IPS-18a (cell line): ENCODE results near the gene ELOVL5.
"Not testable (repeated sequence)": the region's sequence is repeated elsewhere in the genome, so short reads cannot be mapped to it uniquely, and the experiment has no call there.

Experiments used
- H3K27ac ChIP-seq: one replicate; pipeline ENCODE4 v1.5.1; 2013; ENCODE audit warnings: low read length
- H3K27me3 ChIP-seq: one replicate; pipeline ENCODE4 v1.6.1; 2013; ENCODE audit warnings: mild to moderate bottlenecking, low read length; ENCODE audit not compliant: control insufficient read depth, insufficient read depth
- H3K36me3 ChIP-seq: one replicate; pipeline ENCODE4 v1.6.1; 2013; ENCODE audit warnings: low read depth, low read length; ENCODE audit not compliant: control insufficient read depth
- H3K4me1 ChIP-seq: one replicate; pipeline ENCODE4 v1.6.1; 2013; ENCODE audit warnings: low read depth, low read length; ENCODE audit not compliant: control insufficient read depth
- H3K4me3 ChIP-seq: one replicate; pipeline ENCODE4 v1.5.1; 2013; ENCODE audit warnings: low read length
- H3K9ac ChIP-seq: one replicate; pipeline ENCODE4 v1.6.1; 2013; ENCODE audit warnings: mild to moderate bottlenecking, low read length, moderate library complexity
- H3K9me3 ChIP-seq: one replicate; pipeline ENCODE4 v1.6.1; 2013; ENCODE audit warnings: low read depth, low read length; ENCODE audit not compliant: control insufficient read depth

The ELOVL5 gene, protein sequence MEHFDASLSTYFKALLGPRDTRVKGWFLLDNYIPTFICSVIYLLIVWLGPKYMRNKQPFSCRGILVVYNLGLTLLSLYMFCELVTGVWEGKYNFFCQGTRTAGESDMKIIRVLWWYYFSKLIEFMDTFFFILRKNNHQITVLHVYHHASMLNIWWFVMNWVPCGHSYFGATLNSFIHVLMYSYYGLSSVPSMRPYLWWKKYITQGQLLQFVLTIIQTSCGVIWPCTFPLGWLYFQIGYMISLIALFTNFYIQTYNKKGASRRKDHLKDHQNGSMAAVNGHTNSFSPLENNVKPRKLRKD

DNA sequence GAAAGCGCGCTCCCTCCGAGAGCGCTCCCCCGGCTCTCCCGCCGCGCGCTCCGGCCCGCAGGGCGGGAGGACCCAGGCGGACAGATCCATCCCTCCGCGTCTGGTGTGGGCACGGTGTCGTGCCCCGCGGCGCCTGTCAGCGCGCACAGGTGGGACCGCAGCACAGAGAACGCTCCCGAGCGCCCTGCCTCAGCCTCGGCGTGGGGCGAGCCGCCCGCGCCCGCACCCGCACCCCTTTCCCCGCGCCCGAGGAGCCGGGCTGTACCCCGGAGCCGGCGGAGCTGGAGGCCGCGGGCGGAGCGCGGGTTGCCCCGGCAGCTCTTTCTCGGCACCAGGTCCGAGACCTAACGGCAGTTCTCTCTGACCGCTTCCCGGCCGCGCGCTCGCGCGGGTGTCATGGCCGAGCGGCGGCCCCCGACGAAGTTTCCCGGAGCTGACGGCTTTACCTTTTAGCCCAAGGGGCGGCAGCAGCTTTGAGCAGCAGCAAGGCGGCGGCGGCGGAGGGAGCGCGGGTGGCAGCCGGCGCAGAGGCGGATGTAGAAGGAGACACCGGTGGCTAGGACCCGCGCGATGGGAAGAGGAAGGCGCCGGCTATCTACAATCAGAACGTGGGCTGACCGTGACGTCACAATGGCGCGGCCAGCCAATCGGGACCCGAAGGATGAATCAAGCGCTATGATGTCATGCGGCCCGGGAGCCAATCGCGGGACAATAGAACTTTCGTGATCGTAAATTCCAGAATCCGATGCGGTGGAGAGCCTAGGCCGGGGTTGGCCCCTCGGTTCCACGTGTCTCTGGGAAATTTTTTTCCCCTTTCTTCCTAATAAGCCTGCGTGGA is at the start of gene ELOVL5:
Gene ELOVL5, minus strand, starts transcription at position 580 of the 838 bp plus-strand sequence. CDS start 53,251 bp downstream, outside the sequence.
- H3K36me3 ChIP-seq, result no peaks in the 10 kb centered on the region
- peaks cover 12% of the 10 kb centered on the region for H3K4me1 ChIP-seq
- peak within 1 kb of the TSS; percentile 78 for H3K9ac ChIP-seq
- peak within 1 kb of the TSS; percentile 92 for H3K4me3 ChIP-seq
- H3K9me3 ChIP-seq, result no peaks in the 10 kb centered on the region
- peak within 1 kb of the TSS; percentile 24 for H3K27ac ChIP-seq
- peaks cover 9% of the 10 kb centered on the region for H3K27me3 ChIP-seq

DNA sequence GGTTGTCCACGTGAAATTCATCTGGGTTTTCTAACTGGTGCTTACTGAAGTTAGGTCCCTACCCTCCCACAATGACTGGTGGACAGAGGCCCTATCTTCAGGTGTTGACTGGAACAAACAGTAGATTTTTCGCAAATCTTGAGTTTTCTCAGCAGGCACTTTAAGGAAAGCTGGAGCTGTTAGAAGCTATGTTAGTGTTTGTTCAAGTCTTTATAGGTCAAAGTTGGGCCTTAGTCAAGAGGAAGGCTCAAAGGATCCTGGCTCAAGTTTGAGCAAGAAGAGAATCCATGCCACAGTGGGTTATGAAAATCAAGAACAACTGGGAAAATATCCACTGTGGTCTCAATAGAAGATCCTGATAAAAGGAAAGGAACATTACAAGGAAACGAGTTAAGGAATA is 48.5 kb upstream of the ELOVL5 start:
- H3K27me3 ChIP-seq, result no peaks in the 10 kb centered on the region

DNA sequence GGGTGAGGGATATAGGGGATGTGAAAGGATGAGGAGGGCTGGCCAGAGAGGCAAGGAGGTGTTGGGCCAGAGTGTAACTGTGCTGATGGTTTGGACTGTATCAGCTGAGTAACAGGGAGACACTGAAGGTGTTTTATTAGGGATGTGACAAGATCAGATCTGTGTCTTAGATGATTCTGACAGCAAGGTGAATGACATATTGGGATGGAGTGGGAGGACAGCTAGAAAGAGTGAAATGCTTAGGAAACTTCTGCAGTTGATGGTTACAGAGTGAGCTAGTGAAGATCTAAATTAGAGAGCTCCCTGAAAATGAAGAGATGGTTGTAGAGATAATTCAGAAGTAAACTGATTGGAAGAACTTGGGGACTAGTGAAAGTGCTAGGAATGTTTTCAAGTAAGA is 47.2 kb upstream of the ELOVL5 start:
- Histone ChIP-seq H3K9me3 (no peaks in the 10 kb centered on the region), H3K27me3 (no peaks in the 10 kb centered on the region), H3K9ac (no peak overlapping the region), H3K4me3 (no peak overlapping the region), H3K36me3 (no peaks in the 10 kb centered on the region), H3K4me1 (no peaks in the 10 kb centered on the region), H3K27ac (no peak overlapping the region)

More for the DNA sequence above, 48.5 kb upstream of the ELOVL5 start:
- H3K36me3 ChIP-seq, result no peaks in the 10 kb centered on the region
- H3K4me1 ChIP-seq, result no peaks in the 10 kb centered on the region
- no peak overlapping the region for H3K9ac ChIP-seq
- H3K4me3 ChIP-seq, result no peak overlapping the region
- H3K27ac ChIP-seq, result no peak overlapping the region
- no peaks in the 10 kb centered on the region for H3K9me3 ChIP-seq

DNA sequence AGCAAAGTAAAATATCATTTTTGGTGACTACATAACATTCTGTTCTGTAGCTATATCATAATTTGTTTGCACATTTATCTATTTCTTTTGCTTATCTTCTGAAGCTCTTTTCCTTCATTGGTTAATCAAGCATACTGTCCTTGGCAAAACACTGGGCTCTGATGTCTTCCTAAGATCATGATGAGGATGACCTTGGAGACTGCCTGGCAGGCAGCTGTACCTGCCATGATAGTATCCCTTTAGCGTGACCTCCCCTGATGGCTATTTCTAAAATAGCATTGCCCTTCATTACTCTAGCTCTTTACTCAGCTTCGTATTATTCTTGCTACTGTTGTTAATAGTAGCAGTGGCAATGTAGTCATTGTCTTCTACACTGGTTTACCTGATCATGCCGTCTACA is 46.0 kb upstream of the ELOVL5 start:
- H3K9me3 ChIP-seq, result no peaks in the 10 kb centered on the region
- no peak overlapping the region for H3K27ac ChIP-seq
- H3K4me3 ChIP-seq, result no peak overlapping the region
- H3K27me3 ChIP-seq, result no peaks in the 10 kb centered on the region
- H3K4me1 ChIP-seq, result peaks cover 7% of the 10 kb centered on the region
- H3K9ac ChIP-seq, result no peak overlapping the region
- no peaks in the 10 kb centered on the region for H3K36me3 ChIP-seq

DNA sequence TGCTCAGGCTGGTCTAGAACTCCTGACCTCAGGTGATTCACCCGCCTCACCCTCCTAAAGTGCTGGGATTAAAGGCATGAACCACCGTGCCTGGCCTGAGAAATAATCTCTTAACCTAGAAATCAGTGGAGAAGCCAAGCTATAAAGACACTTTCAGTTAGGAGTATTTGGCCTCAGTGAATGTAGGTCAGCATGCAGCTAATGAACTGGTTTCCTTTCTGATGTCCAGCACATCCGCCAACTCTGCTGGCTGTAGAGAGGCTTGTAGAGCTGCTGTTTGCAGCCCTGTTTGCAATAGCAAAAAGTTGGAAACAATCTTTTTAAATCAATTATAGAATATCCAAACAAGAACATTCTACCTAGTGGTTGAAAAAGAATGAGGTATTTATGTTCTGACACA is 42.4 kb upstream of the ELOVL5 start:
- Histone ChIP-seq H3K4me3 (no peak overlapping the region), H3K27me3 (no peaks in the 10 kb centered on the region), H3K9ac (no peak overlapping the region), H3K27ac (no peak overlapping the region), H3K4me1 (peaks cover 7% of the 10 kb centered on the region), H3K9me3 (no peaks in the 10 kb centered on the region), H3K36me3 (no peaks in the 10 kb centered on the region)

DNA sequence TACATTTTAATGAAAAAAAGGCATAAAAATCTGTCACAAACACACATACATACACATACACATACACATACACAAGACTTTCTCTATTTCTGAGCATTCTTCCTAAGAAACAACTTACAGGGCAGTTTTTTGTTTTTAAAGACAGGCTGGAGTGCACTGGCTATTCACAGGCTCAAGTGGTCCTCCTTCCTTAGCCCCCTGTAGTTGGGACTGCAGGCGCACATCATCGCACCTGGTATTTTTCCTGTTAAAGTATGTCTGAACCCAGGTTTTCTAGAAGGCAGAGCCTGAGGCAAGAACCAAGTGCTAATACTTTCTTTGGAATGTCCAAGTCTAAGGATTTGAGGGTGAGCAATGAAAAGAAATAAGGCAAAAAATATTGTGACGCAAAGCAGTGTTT is 41.3 kb upstream of the ELOVL5 start:
- no peaks in the 10 kb centered on the region for H3K9me3 ChIP-seq
- peaks cover 7% of the 10 kb centered on the region for H3K4me1 ChIP-seq
- H3K9ac ChIP-seq, result no peak overlapping the region
- no peak overlapping the region for H3K4me3 ChIP-seq
- no peak overlapping the region for H3K27ac ChIP-seq
- no peaks in the 10 kb centered on the region for H3K36me3 ChIP-seq
- no peaks in the 10 kb centered on the region for H3K27me3 ChIP-seq

DNA sequence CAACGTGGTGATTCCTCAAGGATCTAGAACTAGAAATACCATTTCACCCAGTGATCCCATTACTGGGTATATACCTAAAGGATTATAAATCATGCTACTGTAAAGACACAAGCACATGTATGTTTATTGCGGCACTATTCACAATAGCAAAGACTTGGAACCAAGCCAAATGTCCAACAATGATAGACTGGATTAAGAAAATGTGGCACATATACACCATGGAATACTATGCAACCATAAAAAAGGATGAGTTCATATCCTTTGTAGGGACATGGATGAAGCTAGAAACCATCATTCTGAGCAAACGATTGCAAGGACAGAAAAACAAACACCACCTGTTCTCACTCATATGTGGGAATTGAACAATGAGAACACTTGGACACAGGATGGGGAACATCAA is 39.9 kb upstream of the ELOVL5 start:
- not testable (repeated sequence) for H3K4me3 ChIP-seq, H3K27me3 ChIP-seq, H3K9me3 ChIP-seq, H3K4me1 ChIP-seq, H3K27ac ChIP-seq, H3K36me3 ChIP-seq, H3K9ac ChIP-seq

DNA sequence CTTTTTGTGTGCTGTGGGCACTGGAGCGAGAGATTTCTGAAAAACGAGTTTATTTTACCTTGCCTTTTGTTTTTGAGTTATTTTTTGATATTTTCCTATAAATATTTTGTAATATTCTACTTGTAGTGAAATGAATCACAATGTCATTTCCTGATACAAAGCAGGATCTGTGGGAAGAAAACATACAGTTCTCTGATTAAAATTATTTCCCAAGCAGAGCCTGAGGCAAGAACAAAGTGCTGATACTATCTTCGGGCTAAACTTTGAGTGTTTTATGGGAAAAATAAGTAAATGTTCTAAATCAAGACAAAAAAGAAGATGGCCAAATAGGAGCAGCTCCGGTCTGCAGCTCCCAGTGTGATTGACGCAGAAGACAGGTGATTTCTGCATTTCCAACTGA is 33.7 kb upstream of the ELOVL5 start:
- H3K9me3 ChIP-seq, result no peaks in the 10 kb centered on the region
- no peaks in the 10 kb centered on the region for H3K36me3 ChIP-seq
- H3K4me3 ChIP-seq, result no peak overlapping the region
- H3K27ac ChIP-seq, result no peak overlapping the region
- H3K4me1 ChIP-seq, result no peaks in the 10 kb centered on the region
- no peaks in the 10 kb centered on the region for H3K27me3 ChIP-seq
- H3K9ac ChIP-seq, result no peak overlapping the region

DNA sequence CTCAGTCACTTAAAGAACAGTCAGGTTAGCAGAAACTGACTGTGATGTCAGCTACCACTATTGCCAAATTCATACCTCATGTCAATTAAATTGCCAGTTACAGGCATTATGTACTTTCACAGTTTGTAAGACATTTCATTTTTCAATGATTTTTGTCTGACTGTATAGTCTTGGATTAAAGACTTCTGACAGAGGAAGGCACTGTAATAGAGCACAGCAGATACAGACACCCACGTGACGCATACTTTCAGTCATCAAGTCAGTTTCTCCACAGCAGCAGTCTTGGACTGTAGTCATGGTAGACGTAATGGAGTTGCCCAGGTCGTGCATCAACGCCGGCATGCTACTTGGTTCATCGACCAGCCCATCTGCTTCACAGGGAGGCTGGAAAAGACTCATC is 29.5 kb upstream of the ELOVL5 start:
- H3K9me3 ChIP-seq, result no peaks in the 10 kb centered on the region

DNA sequence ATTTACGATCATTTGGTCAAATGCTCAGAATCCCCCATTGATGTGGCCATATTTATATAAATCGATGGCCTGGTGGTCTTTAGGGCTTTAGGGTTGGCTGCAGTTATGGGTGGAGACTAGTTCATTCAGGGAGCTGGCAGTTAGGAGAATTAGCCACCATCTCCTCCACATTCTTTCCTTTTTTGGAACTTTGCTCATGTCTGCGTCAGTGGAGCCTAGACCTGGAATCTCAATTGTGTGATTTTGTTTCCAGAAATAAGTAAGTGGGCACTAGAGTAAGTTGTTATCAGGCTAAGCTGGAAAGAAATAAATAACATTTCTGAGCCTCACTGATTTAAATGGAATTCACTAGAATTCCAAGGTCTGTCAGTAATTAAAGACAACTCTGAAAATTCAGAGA is 29.0 kb upstream of the ELOVL5 start:
- Histone ChIP-seq H3K9me3 (no peaks in the 10 kb centered on the region), H3K9ac (no peak overlapping the region), H3K36me3 (no peaks in the 10 kb centered on the region), H3K27ac (no peak overlapping the region), H3K4me3 (no peak overlapping the region), H3K4me1 (no peaks in the 10 kb centered on the region), H3K27me3 (no peaks in the 10 kb centered on the region)

More for the DNA sequence above, 29.5 kb upstream of the ELOVL5 start:
- no peaks in the 10 kb centered on the region for H3K4me1 ChIP-seq
- H3K4me3 ChIP-seq, result no peak overlapping the region
- no peaks in the 10 kb centered on the region for H3K36me3 ChIP-seq
- H3K27me3 ChIP-seq, result no peaks in the 10 kb centered on the region
- no peak overlapping the region for H3K27ac ChIP-seq
- H3K9ac ChIP-seq, result no peak overlapping the region

DNA sequence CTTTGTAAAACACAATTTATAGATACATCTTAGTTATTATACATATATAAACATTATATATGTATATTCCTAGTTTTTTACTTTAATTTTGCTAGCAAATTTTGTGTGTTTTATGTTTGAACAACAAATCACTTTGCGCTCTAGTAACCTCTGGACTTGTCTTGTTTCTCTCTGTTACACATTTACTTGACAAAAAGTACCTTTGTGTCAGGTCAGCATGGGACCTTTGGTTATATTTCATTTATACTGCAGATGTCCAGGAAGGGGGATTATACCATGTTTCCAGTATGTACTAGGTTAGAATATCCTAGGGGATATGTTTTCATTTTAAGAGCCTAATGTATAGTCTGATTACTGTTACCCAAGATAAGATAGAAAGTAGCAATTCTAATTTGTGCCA is 28.5 kb upstream of the ELOVL5 start:
- Histone ChIP-seq H3K4me3 (no peak overlapping the region), H3K27me3 (no peaks in the 10 kb centered on the region), H3K9me3 (no peaks in the 10 kb centered on the region), H3K9ac (no peak overlapping the region), H3K36me3 (no peaks in the 10 kb centered on the region), H3K4me1 (no peaks in the 10 kb centered on the region), H3K27ac (no peak overlapping the region)
